ENCODE measurements around the gene CBR3. TPM values are rescaled to one million over a fixed set of nuclear protein-coding genes. Genes with fewer than 3 reads are reported as not detected.

The CBR3 gene
- total RNA-seq, 1 experiment from 2014 or later: 1.7 TPM

GRCh38 chr21:36170823-36171222 is 35.9 kb downstream of the CBR3 start:
- Histone ChIP-seq H3K27ac (ENCODE audit: low read depth, low read length) (no peak overlapping the region), H3K27me3 (ENCODE audit: insufficient read depth, low read length) (no peaks in the 10 kb centered on the region), H4K20me1 (ENCODE audit: insufficient read depth) (no peaks in the 10 kb centered on the region), H3K9me3 (ENCODE audit: control insufficient read depth in 1 of 2, insufficient read depth in 1 of 2, low read depth in 1 of 2, low read length in 2 of 2) (no peaks in the 10 kb centered on the region), H3K9ac (ENCODE audit: low read length) (no peak overlapping the region), H3K36me3 (ENCODE audit: control insufficient read depth in 1 of 2, insufficient read depth in 2 of 2, low read length in 2 of 2) (peaks cover 0 to 3% of the 10 kb centered on the region in 2 experiments; a peak in 2 of 4 replicates), H2AFZ (ENCODE audit: low read depth, low read length, poor library complexity, severe bottlenecking) (no peak overlapping the region), H3K4me3 (replicated peaks in 1 of 2; ENCODE audit: low read depth in 1 of 2, low read length in 2 of 2) (no peak overlapping the region), H3K79me2 (ENCODE audit: insufficient read depth, low read length) (no peaks in the 10 kb centered on the region), H3K4me2 (ENCODE audit: low read length) (no peak overlapping the region), H3K9me2 (ENCODE audit: insufficient read depth) (no peaks in the 10 kb centered on the region), H3K4me1 (ENCODE audit: control insufficient read depth in 1 of 2, insufficient read depth in 2 of 2, low read length in 2 of 2) (peaks cover 9 to 13% of the 10 kb centered on the region in 2 experiments)
- ChIA-PET CTCF (no interaction called here), POLR2A (no interaction called here), RAD21 (ENCODE audit: low non-redundant PET in 1 of 2, low total read pairs in 2 of 2, uncharacterized antibody in 2 of 2, unreplicated experiment in 2 of 2) (no interaction called here)
- no TSS peak for BruUV-seq (replicated peaks)
- no peak for DNase-seq (ENCODE audit: low read depth, low spot score)
- TF ChIP-seq EZH2 (IDR thresholded peaks at IDR 0.05): no peak
- TF ChIP-seq CEBPB (IDR thresholded peaks at IDR 0.05; ENCODE audit: low read depth): no peak
- no peak for ATAC-seq
- intact Hi-C loops (cut with micrococcal nuclease): no loop called here

GRCh38 chr21:36171336-36171735 is 36.5 kb downstream of the CBR3 start:
- Histone ChIP-seq H3K9me2 (ENCODE audit: insufficient read depth) (no peaks in the 10 kb centered on the region), H3K9ac (ENCODE audit: low read length) (no peak overlapping the region), H3K36me3 (ENCODE audit: control insufficient read depth in 1 of 2, insufficient read depth in 2 of 2, low read length in 2 of 2) (peaks cover 0 to 3% of the 10 kb centered on the region in 2 experiments; a peak in 1 of 4 replicates), H3K79me2 (ENCODE audit: insufficient read depth, low read length) (no peaks in the 10 kb centered on the region), H2AFZ (ENCODE audit: low read depth, low read length, poor library complexity, severe bottlenecking) (no peak overlapping the region), H3K4me2 (ENCODE audit: low read length) (no peak overlapping the region), H4K20me1 (ENCODE audit: insufficient read depth) (no peaks in the 10 kb centered on the region), H3K4me3 (replicated peaks in 1 of 2; ENCODE audit: low read depth in 1 of 2, low read length in 2 of 2) (no peak overlapping the region), H3K4me1 (ENCODE audit: control insufficient read depth in 1 of 2, insufficient read depth in 2 of 2, low read length in 2 of 2) (peaks cover 9 to 13% of the 10 kb centered on the region in 2 experiments), H3K27ac (ENCODE audit: low read depth, low read length) (no peak overlapping the region), H3K9me3 (ENCODE audit: control insufficient read depth in 1 of 2, insufficient read depth in 1 of 2, low read depth in 1 of 2, low read length in 2 of 2) (no peaks in the 10 kb centered on the region), H3K27me3 (ENCODE audit: insufficient read depth, low read length) (no peaks in the 10 kb centered on the region)
- ATAC-seq (no peak), DNase-seq (ENCODE audit: low read depth, low spot score) (no peak)
- intact Hi-C loops (cut with micrococcal nuclease): no loop called here
- ChIA-PET CTCF (no interaction called here), RAD21 (ENCODE audit: low non-redundant PET in 1 of 2, low total read pairs in 2 of 2, uncharacterized antibody in 2 of 2, unreplicated experiment in 2 of 2) (no interaction called here), POLR2A (no interaction called here)
- no TSS peak for BruUV-seq (replicated peaks)
- TF ChIP-seq POLR2A (IDR thresholded peaks at IDR 0.05; ENCODE audit: borderline replicate concordance, extremely low read depth, insufficient read depth, insufficient read length) (no peak), ZNF274 (IDR thresholded peaks at IDR 0.05; ENCODE audit: low read depth, low read length) (no peak), SIN3A (IDR thresholded peaks at IDR 0.05; ENCODE audit: low read depth) (no peak), TCF7L2 (IDR thresholded peaks at IDR 0.05; ENCODE audit: borderline replicate concordance, extremely low read depth, insufficient read depth, insufficient read length) (no peak), CTCF (IDR thresholded peaks at IDR 0.05 in 2 of 3, conservative IDR thresholded peaks at IDR 0.05 in 1 of 3; ENCODE audit: borderline replicate concordance in 1 of 3, insufficient read depth in 1 of 3, low read depth in 2 of 3, low read length in 2 of 3) (no peak), EZH2phosphoT487 (IDR thresholded peaks at IDR 0.05; ENCODE audit: borderline replicate concordance) (no peak), ELF1 (IDR thresholded peaks at IDR 0.05; ENCODE audit: borderline replicate concordance, low read depth) (no peak), JUND (IDR thresholded peaks at IDR 0.05) (no peak), EZH2 (IDR thresholded peaks at IDR 0.05) (no peak), YY1 (IDR thresholded peaks at IDR 0.05; ENCODE audit: extremely low read depth, insufficient replicate concordance, low read depth, low read length) (no peak), EGR1 (IDR thresholded peaks at IDR 0.05; ENCODE audit: low read depth) (no peak), ZFX (IDR thresholded peaks at IDR 0.05) (no peak), CEBPB (IDR thresholded peaks at IDR 0.05; ENCODE audit: low read depth) (no peak)

Measured in HCT116 (cell line).